ENCODE results near the gene BDKRB1. TPM values are rescaled to one million over a fixed set of nuclear protein-coding genes. Genes with fewer than 3 reads are reported as not detected.

Gene BDKRB1
- total RNA-seq, 1 experiment from 2014 or later, result not detected

DNA sequence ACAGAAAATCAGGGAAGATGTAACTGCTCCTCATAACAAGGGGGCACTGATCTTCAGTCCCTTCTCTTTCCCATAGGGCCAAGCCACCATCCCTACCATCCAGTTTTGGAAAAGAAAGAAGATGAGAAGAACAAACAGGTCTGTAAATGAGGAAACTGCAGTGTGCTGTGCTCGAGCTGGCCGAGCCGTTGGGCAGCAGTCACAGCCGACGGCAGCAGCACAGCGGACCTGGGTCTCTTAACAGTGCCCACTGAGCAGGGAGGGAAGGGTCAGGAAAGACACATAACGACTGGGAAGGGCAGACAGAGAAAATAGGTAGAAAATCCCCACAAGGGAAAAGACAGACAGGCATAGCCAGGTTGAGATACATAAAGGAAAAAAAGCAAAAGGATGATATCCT lies 38.2 kb downstream of the BDKRB1 start:
- POLR2A ChIA-PET, result no interaction called here
- ATAC-seq (no peak), DNase-seq (ENCODE audit: low read depth, low spot score) (no peak)
- CTCF ChIA-PET, result no interaction called here
- Histone ChIP-seq H3K4me1 (ENCODE audit: control insufficient read depth, insufficient read depth, low read length) (no peaks in the 10 kb centered on the region), H3K36me3 (ENCODE audit: control insufficient read depth, insufficient read depth, low read length) (peaks cover 3% of the 10 kb centered on the region), H3K9me3 (ENCODE audit: control insufficient read depth, insufficient read depth, low read depth, low read length) (no peaks in the 10 kb centered on the region), H3K27me3 (ENCODE audit: control insufficient read depth, insufficient read depth, low read length) (no peaks in the 10 kb centered on the region), H3K27ac (ENCODE audit: low read length) (no peak overlapping the region), H3K4me3 (ENCODE audit: low read depth in 2 of 2, low read length in 2 of 2) (no peak overlapping the region)
- TF ChIP-seq POLR2AphosphoS5 (IDR thresholded peaks at IDR 0.05; ENCODE audit: low read depth, low read length) (no peak), TCF7L2 (IDR thresholded peaks at IDR 0.05; ENCODE audit: low read depth, low read length) (no peak), SIN3A (IDR thresholded peaks at IDR 0.05; ENCODE audit: borderline replicate concordance, insufficient read depth, low read depth, low read length) (no peak)
- TF ChIP-seq, protein P1, sequence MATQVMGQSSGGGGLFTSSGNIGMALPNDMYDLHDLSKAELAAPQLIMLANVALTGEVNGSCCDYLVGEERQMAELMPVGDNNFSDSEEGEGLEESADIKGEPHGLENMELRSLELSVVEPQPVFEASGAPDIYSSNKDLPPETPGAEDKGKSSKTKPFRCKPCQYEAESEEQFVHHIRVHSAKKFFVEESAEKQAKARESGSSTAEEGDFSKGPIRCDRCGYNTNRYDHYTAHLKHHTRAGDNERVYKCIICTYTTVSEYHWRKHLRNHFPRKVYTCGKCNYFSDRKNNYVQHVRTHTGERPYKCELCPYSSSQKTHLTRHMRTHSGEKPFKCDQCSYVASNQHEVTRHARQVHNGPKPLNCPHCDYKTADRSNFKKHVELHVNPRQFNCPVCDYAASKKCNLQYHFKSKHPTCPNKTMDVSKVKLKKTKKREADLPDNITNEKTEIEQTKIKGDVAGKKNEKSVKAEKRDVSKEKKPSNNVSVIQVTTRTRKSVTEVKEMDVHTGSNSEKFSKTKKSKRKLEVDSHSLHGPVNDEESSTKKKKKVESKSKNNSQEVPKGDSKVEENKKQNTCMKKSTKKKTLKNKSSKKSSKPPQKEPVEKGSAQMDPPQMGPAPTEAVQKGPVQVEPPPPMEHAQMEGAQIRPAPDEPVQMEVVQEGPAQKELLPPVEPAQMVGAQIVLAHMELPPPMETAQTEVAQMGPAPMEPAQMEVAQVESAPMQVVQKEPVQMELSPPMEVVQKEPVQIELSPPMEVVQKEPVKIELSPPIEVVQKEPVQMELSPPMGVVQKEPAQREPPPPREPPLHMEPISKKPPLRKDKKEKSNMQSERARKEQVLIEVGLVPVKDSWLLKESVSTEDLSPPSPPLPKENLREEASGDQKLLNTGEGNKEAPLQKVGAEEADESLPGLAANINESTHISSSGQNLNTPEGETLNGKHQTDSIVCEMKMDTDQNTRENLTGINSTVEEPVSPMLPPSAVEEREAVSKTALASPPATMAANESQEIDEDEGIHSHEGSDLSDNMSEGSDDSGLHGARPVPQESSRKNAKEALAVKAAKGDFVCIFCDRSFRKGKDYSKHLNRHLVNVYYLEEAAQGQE (IDR thresholded peaks at IDR 0.05; ENCODE audit: insufficient read depth in 1 of 2, low read depth in 2 of 2, low read length in 1 of 2), result no peak
- TF ChIP-seq, protein P2, sequence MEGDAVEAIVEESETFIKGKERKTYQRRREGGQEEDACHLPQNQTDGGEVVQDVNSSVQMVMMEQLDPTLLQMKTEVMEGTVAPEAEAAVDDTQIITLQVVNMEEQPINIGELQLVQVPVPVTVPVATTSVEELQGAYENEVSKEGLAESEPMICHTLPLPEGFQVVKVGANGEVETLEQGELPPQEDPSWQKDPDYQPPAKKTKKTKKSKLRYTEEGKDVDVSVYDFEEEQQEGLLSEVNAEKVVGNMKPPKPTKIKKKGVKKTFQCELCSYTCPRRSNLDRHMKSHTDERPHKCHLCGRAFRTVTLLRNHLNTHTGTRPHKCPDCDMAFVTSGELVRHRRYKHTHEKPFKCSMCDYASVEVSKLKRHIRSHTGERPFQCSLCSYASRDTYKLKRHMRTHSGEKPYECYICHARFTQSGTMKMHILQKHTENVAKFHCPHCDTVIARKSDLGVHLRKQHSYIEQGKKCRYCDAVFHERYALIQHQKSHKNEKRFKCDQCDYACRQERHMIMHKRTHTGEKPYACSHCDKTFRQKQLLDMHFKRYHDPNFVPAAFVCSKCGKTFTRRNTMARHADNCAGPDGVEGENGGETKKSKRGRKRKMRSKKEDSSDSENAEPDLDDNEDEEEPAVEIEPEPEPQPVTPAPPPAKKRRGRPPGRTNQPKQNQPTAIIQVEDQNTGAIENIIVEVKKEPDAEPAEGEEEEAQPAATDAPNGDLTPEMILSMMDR (IDR thresholded peaks at IDR 0.05), result no peak
- no TSS peak for BruUV-seq (replicated peaks)
- intact Hi-C loops (cut with micrococcal nuclease; ENCODE audit: unreplicated experiment) (no loop called here), in situ Hi-C loops (cut with HindIII; ENCODE audit: low pct_unique_long_range_greater_than_20kb, low sequenced_read_pairs) (no loop called here)

DNA sequence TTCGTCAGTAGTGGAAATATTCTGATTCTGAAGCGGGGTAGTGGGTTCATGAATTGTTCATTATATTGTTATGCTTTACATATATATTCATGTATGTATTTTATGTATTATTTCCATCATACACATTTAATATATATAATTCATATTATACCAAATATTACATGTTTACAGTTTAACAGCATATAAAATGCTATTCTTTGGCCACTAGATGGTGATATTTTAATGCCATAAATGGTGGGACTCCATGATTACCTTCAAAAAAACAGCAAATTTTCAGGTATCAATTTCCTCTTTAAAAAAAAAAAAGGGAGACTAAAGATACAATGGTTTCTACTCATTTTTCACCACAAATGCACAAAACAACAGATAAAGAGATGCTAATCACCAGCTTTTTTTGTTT lies 41.0 kb downstream of the BDKRB1 start:
- Histone ChIP-seq H3K27ac (ENCODE audit: low read length) (no peak overlapping the region), H3K36me3 (ENCODE audit: control insufficient read depth, insufficient read depth, low read length) (peaks cover 1% of the 10 kb centered on the region; the same call in 1 of the 2 replicates), H3K4me1 (ENCODE audit: control insufficient read depth, insufficient read depth, low read length) (no peaks in the 10 kb centered on the region), H3K9me3 (ENCODE audit: control insufficient read depth, insufficient read depth, low read depth, low read length) (no peaks in the 10 kb centered on the region), H3K27me3 (ENCODE audit: control insufficient read depth, insufficient read depth, low read length) (no peaks in the 10 kb centered on the region), H3K4me3 (ENCODE audit: low read depth in 2 of 2, low read length in 2 of 2) (no peak overlapping the region)
- in situ Hi-C loops (cut with HindIII; ENCODE audit: low pct_unique_long_range_greater_than_20kb, low sequenced_read_pairs) (no loop called here), intact Hi-C loops (cut with micrococcal nuclease; ENCODE audit: unreplicated experiment) (loop anchor here (1.0 kb wide), 1 partner anchor 127 kb away; no protein-coding TSS in a partner anchor)
- no TSS peak for BruUV-seq (replicated peaks)
- POLR2A ChIA-PET, result no interaction called here
- no peak for TF ChIP-seq SIN3A (IDR thresholded peaks at IDR 0.05; ENCODE audit: borderline replicate concordance, insufficient read depth, low read depth, low read length)
- TF ChIP-seq, protein P2 (IDR thresholded peaks at IDR 0.05), result peak; percentile 50; the same call in 1 of the 2 replicates
- ATAC-seq, result no peak
- no peak for DNase-seq (ENCODE audit: low read depth, low spot score)
- CTCF ChIA-PET, result no interaction called here
